ENCODE data around the gene ARHGAP10.

GRCh38 chr4:147765121-147765529 is 33.2 kb downstream of the ARHGAP10 start:
- TF ChIP-seq, protein P1, sequence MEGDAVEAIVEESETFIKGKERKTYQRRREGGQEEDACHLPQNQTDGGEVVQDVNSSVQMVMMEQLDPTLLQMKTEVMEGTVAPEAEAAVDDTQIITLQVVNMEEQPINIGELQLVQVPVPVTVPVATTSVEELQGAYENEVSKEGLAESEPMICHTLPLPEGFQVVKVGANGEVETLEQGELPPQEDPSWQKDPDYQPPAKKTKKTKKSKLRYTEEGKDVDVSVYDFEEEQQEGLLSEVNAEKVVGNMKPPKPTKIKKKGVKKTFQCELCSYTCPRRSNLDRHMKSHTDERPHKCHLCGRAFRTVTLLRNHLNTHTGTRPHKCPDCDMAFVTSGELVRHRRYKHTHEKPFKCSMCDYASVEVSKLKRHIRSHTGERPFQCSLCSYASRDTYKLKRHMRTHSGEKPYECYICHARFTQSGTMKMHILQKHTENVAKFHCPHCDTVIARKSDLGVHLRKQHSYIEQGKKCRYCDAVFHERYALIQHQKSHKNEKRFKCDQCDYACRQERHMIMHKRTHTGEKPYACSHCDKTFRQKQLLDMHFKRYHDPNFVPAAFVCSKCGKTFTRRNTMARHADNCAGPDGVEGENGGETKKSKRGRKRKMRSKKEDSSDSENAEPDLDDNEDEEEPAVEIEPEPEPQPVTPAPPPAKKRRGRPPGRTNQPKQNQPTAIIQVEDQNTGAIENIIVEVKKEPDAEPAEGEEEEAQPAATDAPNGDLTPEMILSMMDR (IDR thresholded peaks at IDR 0.05; ENCODE audit: low read length), result no peak
- TF ChIP-seq EZH2phosphoT487 (IDR thresholded peaks at IDR 0.05; ENCODE audit: low read length) (no peak), EZH2 (optimal IDR thresholded peaks at IDR 0.05; ENCODE audit: low read depth, low read length) (no peak)

Measured in MM.1S (cell line).